Measurements from ENCODE around the gene FARP1. TPM values are rescaled to one million over a fixed set of nuclear protein-coding genes. Genes with fewer than 3 reads are reported as not detected.

The FARP1 gene
- total RNA-seq, 2 donors from 2014 or later: 0.76 to 0.87 TPM

- no peaks in the 10 kb centered on the region for H3K9me3 ChIP-seq (ENCODE audit: control insufficient read depth, low read length, poor library complexity, severe bottlenecking)
- Mint-ChIP-seq H3K4me3 (no peak overlapping the region), H3K27ac (no peak overlapping the region), H3K27me3 (no peaks in the 10 kb centered on the region), H3K4me1 (no peaks in the 10 kb centered on the region), H3K36me3 (ENCODE audit: low read depth) (no peaks in the 10 kb centered on the region)
- ATAC-seq (no peak), DNase-seq (no peak)
These were observed 64.1 kb downstream of the FARP1 start for GRCh38 chr13:98206946-98207345.

- Mint-ChIP-seq H3K27me3 (no peaks in the 10 kb centered on the region), H3K27ac (no peak overlapping the region), H3K4me3 (no peak overlapping the region), H3K4me1 (no peaks in the 10 kb centered on the region), H3K36me3 (ENCODE audit: low read depth) (no peaks in the 10 kb centered on the region)
- no peak for DNase-seq
- H3K9me3 ChIP-seq (ENCODE audit: control insufficient read depth, low read length, poor library complexity, severe bottlenecking): no peaks in the 10 kb centered on the region
- ATAC-seq: no peak
These were observed 64.5 kb downstream of the FARP1 start for GRCh38 chr13:98207416-98207815.

- no peaks in the 10 kb centered on the region for H3K9me3 ChIP-seq (ENCODE audit: control insufficient read depth, low read length, poor library complexity, severe bottlenecking)
- no peak overlapping the region for H3K27ac Mint-ChIP-seq
- no peak overlapping the region for H3K4me3 Mint-ChIP-seq
- H3K36me3 Mint-ChIP-seq (ENCODE audit: low read depth): no peaks in the 10 kb centered on the region
- no peak for DNase-seq
- no peaks in the 10 kb centered on the region for H3K4me1 Mint-ChIP-seq
- ATAC-seq: no peak
- H3K27me3 Mint-ChIP-seq: no peaks in the 10 kb centered on the region
These were observed 65.7 kb downstream of the FARP1 start for GRCh38 chr13:98208606-98209005.

- no peaks in the 10 kb centered on the region for H3K36me3 Mint-ChIP-seq (ENCODE audit: low read depth)
- H3K4me3 Mint-ChIP-seq: no peak overlapping the region
- H3K4me1 Mint-ChIP-seq: no peaks in the 10 kb centered on the region
- H3K9me3 ChIP-seq (ENCODE audit: control insufficient read depth, low read length, poor library complexity, severe bottlenecking): no peaks in the 10 kb centered on the region
- DNase-seq: no peak
- H3K27ac Mint-ChIP-seq: no peak overlapping the region
- H3K27me3 Mint-ChIP-seq: peaks cover 18% of the 10 kb centered on the region
- ATAC-seq: no peak
These were observed 69.9 kb downstream of the FARP1 start for GRCh38 chr13:98212763-98213162.

- Mint-ChIP-seq H3K4me3 (no peak overlapping the region), H3K4me1 (no peaks in the 10 kb centered on the region), H3K27me3 (peaks cover 23% of the 10 kb centered on the region), H3K27ac (no peak overlapping the region), H3K36me3 (ENCODE audit: low read depth) (no peaks in the 10 kb centered on the region)
- H3K9me3 ChIP-seq (ENCODE audit: control insufficient read depth, low read length, poor library complexity, severe bottlenecking): no peaks in the 10 kb centered on the region
- DNase-seq: no peak
- ATAC-seq: no peak
These were observed 70.5 kb downstream of the FARP1 start for GRCh38 chr13:98213354-98213753.

GRCh38 chr13:98214008-98214643, 71.2 kb downstream of the FARP1 start:
- H3K4me3 Mint-ChIP-seq: no peak overlapping the region

GRCh38 chr13:98214707-98215106, 71.8 kb downstream of the FARP1 start:
- ATAC-seq (no peak), DNase-seq (no peak)
- no peaks in the 10 kb centered on the region for H3K9me3 ChIP-seq (ENCODE audit: control insufficient read depth, low read length, poor library complexity, severe bottlenecking)
- Mint-ChIP-seq H3K27me3 (peaks cover 26% of the 10 kb centered on the region), H3K4me1 (no peaks in the 10 kb centered on the region), H3K36me3 (ENCODE audit: low read depth) (no peaks in the 10 kb centered on the region), H3K4me3 (no peak overlapping the region), H3K27ac (no peak overlapping the region)

More at GRCh38 chr13:98214008-98214643, 71.2 kb downstream of the FARP1 start:
- Mint-ChIP-seq H3K27ac (no peak overlapping the region), H3K36me3 (ENCODE audit: low read depth) (no peaks in the 10 kb centered on the region), H3K4me1 (no peaks in the 10 kb centered on the region), H3K27me3 (peaks cover 26% of the 10 kb centered on the region)
- H3K9me3 ChIP-seq (ENCODE audit: control insufficient read depth, low read length, poor library complexity, severe bottlenecking): no peaks in the 10 kb centered on the region
- ATAC-seq (no peak), DNase-seq (no peak)

- ATAC-seq: no peak
- peaks cover 26% of the 10 kb centered on the region for H3K27me3 Mint-ChIP-seq
These were observed 72.6 kb downstream of the FARP1 start for GRCh38 chr13:98215508-98215907.

GRCh38 chr13:98216135-98216565, 73.3 kb downstream of the FARP1 start:
- Mint-ChIP-seq H3K27ac (no peak overlapping the region), H3K36me3 (ENCODE audit: low read depth) (no peaks in the 10 kb centered on the region), H3K4me3 (no peak overlapping the region), H3K27me3 (peaks cover 27% of the 10 kb centered on the region), H3K4me1 (no peaks in the 10 kb centered on the region)
- DNase-seq: no peak
- no peaks in the 10 kb centered on the region for H3K9me3 ChIP-seq (ENCODE audit: control insufficient read depth, low read length, poor library complexity, severe bottlenecking)
- no peak for ATAC-seq

More at GRCh38 chr13:98215508-98215907, 72.6 kb downstream of the FARP1 start:
- Mint-ChIP-seq H3K27ac (no peak overlapping the region), H3K4me1 (no peaks in the 10 kb centered on the region), H3K4me3 (no peak overlapping the region), H3K36me3 (ENCODE audit: low read depth) (no peaks in the 10 kb centered on the region)
- H3K9me3 ChIP-seq (ENCODE audit: control insufficient read depth, low read length, poor library complexity, severe bottlenecking): no peaks in the 10 kb centered on the region
- no peak for DNase-seq

GRCh38 chr13:98216711-98217285, 73.9 kb downstream of the FARP1 start:
- Mint-ChIP-seq H3K4me1 (no peaks in the 10 kb centered on the region), H3K36me3 (ENCODE audit: low read depth) (no peaks in the 10 kb centered on the region), H3K27me3 (peaks cover 34% of the 10 kb centered on the region), H3K4me3 (no peak overlapping the region), H3K27ac (no peak overlapping the region)
- ATAC-seq: no peak
- no peak for DNase-seq
- no peaks in the 10 kb centered on the region for H3K9me3 ChIP-seq (ENCODE audit: control insufficient read depth, low read length, poor library complexity, severe bottlenecking)

GRCh38 chr13:98217597-98217996, 74.7 kb downstream of the FARP1 start:
- no peaks in the 10 kb centered on the region for H3K36me3 Mint-ChIP-seq (ENCODE audit: low read depth)
- no peaks in the 10 kb centered on the region for H3K9me3 ChIP-seq (ENCODE audit: control insufficient read depth, low read length, poor library complexity, severe bottlenecking)
- no peak for DNase-seq
- H3K4me1 Mint-ChIP-seq: no peaks in the 10 kb centered on the region
- no peak overlapping the region for H3K27ac Mint-ChIP-seq
- no peak overlapping the region for H3K4me3 Mint-ChIP-seq
- peaks cover 37% of the 10 kb centered on the region for H3K27me3 Mint-ChIP-seq
- ATAC-seq: no peak

- ATAC-seq: no peak
- Mint-ChIP-seq H3K4me1 (no peaks in the 10 kb centered on the region), H3K4me3 (no peak overlapping the region), H3K27me3 (peaks cover 39% of the 10 kb centered on the region), H3K27ac (no peak overlapping the region), H3K36me3 (ENCODE audit: low read depth) (no peaks in the 10 kb centered on the region)
- no peak for DNase-seq
- no peaks in the 10 kb centered on the region for H3K9me3 ChIP-seq (ENCODE audit: control insufficient read depth, low read length, poor library complexity, severe bottlenecking)
These were observed 76.8 kb downstream of the FARP1 start for GRCh38 chr13:98219685-98220084.

- H3K36me3 Mint-ChIP-seq (ENCODE audit: low read depth): no peaks in the 10 kb centered on the region
- no peak overlapping the region for H3K27ac Mint-ChIP-seq
- no peaks in the 10 kb centered on the region for H3K9me3 ChIP-seq (ENCODE audit: control insufficient read depth, low read length, poor library complexity, severe bottlenecking)
- DNase-seq: no peak
- no peak for ATAC-seq
- H3K27me3 Mint-ChIP-seq: peaks cover 45% of the 10 kb centered on the region
- H3K4me1 Mint-ChIP-seq: no peaks in the 10 kb centered on the region
- no peak overlapping the region for H3K4me3 Mint-ChIP-seq
These were observed 77.4 kb downstream of the FARP1 start for GRCh38 chr13:98220271-98220791.

GRCh38 chr13:98221234-98221633, 78.3 kb downstream of the FARP1 start:
- Mint-ChIP-seq H3K27ac (no peak overlapping the region), H3K4me3 (no peak overlapping the region), H3K4me1 (no peaks in the 10 kb centered on the region), H3K36me3 (ENCODE audit: low read depth) (no peaks in the 10 kb centered on the region), H3K27me3 (peaks cover 43% of the 10 kb centered on the region)
- H3K9me3 ChIP-seq (ENCODE audit: control insufficient read depth, low read length, poor library complexity, severe bottlenecking): no peaks in the 10 kb centered on the region
- ATAC-seq (no peak), DNase-seq (no peak)

Data from T-helper 17 cell (primary cell).